Fibroblast of skin of right quadriceps (primary cell): Measurements from ENCODE around the gene ITPR2.
"Not testable (repeated sequence)": the region's sequence is repeated elsewhere in the genome, so short reads cannot be mapped to it uniquely, and the experiment has no call there.

ENCODE experiments used
- DNase-seq: peaks from one replicate; pipeline ENCODE4 v3.0.0-alpha.2; 2013

The ITPR2 gene

DNA sequence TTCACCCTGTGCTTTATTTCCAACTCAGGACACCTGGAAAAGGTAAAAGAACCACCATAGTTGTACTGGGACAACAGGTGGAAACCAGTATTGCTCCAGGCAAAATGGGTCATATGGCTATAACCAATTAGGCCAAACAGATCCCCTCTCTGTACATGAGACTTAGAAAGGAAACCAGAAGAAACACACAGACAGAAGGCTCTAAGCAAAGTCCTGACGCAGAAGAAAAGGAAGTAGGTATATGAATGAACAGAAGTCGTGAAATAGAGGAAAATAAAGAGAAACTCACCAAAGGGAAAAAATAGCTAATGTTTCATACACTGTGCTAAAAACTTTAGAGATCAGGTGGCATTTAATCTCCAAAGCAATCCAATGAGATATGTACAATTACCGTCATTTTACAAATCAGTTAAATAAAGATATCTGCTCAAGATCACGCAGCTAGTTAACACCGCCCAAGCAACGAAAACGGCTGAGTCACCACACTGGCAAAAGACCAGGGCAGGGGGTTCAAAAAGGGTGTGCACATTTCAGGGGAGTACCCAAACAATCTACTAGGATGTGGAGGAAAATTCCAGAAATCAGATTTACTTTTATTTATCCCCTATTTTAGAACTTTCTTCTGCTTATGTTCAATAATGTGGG lies 82.3 kb downstream of the ITPR2 start:
- DNase-seq: no peak

GRCh38 chr12:26749781-26750180 lies 83.2 kb downstream of the ITPR2 start:
- no peak for DNase-seq

DNA sequence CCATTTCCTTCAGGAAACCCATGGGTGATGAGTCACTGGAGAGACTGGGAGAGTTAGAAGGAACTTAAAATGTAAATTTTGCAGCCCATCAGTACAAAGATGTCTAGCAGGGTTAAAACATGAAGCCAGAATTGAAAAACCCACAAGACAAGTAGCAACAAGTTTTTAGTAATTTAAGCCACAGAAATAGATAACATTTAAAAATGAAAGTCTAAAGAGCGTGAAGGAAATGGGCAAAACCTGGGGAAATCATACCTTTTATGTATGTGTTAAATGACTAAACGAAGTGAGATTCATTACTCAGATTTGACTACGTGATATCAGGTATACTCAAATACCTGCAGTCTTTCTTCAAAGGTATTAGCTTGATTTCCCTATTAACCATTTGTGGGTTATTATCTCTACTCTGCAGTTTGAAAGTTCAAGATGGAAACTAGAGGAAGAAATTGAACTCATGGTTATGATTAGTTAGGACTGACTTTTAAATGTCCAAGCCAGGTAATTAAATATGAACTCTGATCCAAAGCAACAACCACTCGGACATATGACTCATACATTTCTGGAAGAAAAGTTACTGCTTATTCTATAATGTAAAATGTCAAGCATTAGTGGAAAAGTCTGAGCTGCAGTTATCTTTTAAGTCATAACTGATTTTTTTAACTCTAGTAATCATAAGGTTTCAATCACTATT lies 84.1 kb downstream of the ITPR2 start:
- DNase-seq: peak; percentile 74

- no peak for DNase-seq
These were observed 84.6 kb downstream of the ITPR2 start for GRCh38 chr12:26748412-26748740.

DNA sequence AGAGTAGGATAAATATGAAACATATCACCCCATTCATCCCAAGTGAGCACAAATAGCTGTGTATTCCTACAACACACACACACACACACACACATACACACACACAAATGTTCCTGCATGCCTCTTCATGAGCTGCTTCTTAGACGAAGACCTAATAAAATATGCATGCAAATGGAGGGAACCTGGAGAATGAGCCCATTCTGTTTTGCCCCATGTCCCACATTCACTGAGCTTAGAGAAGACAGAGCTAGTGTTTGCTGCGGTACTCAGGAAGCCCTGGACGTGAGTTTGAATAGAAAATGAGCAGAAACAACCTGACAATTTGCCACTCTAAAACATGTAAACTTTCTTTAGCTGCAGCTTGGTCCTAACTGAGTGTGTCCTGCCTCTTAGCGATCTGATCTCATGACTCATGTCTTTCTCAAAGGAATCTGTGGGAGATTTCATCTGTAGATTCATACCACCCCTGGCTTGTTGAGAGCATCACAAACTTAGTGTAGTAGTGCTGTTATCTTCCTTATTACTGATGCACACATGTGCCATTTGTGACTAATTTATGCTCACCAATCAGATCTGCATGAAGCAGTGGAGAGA lies 86.8 kb downstream of the ITPR2 start:
- peak; percentile 84 for DNase-seq

GRCh38 chr12:26744697-26745440 lies 88.1 kb downstream of the ITPR2 start:
- DNase-seq: peak; percentile 16

- no peak for DNase-seq
These were observed 88.9 kb downstream of the ITPR2 start for GRCh38 chr12:26744042-26744626.

DNA sequence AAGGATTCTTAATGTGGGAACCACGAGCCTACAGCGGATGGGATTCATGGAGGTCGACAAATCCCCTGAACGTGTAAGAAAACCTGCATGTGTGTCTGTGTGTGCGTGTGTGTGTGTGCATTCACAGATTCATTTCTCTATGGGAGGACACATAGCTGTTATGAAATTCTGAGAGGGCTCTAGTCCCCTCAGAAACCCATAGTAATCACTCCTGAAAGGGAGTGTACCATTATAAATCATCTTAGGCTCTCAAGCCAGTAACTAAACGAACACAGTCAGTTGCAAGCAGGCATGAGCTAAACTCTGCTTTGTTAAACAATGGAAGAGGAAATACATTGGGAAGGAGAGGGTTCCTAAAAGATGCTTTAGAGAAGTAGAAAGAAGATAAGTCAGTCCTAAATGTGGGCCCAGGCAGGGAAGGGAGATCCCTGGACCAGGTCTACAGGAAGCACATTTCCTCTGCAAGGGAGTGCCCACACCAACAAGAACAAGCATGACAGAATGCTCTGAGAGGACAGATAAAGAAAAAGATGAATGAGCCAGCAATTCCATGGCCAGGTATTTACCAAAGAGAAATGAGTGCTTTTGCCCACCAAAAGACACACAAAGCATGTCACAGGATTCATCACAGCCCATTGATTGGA lies 91.3 kb downstream of the ITPR2 start:
- DNase-seq: no peak

- DNase-seq: no peak
These were observed 92.0 kb downstream of the ITPR2 start for GRCh38 chr12:26740991-26741390.

DNA sequence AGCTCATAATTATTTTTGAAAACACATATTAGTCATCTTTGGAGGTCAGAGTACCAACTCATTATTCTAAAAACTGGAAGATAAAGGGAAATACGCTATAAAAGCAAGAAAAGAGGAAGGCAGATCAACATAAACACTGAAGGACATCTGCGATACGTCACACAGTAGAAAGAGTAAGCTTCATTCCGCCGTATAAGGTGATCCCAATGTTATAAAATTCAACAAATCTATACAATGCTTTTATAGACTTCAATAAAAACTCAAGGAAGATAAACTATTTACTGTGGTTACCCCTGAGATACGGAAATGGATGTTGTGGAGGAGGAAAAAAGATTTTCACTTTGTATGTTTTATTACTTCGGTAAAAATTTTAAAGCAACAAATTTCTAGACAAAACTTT lies 92.6 kb downstream of the ITPR2 start:
- no peak for DNase-seq

DNA sequence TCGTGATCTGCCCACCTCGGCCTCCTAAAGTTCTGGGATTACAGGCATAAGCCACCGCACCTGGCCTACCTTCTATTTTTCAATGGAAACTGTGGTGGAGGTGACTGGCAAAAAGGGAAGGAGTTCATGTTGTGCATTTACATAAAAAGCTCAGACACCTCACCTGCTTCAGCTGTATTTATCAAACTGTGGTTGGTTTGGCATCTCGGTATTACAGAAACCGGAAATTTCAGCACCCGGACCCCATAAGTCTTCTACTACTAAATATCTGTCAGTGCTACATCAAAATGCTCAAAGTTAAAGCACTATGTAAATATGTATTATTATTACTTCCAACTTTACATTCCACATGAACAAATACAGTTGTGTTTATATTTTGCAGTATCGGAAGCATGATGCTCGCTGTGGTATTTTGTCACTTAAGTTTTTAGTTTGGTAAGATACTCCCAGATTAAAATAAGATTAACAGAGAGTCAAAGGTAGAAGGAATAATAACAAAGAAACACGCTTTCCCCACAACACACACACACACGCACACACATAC lies 95.4 kb downstream of the ITPR2 start:
- no peak for DNase-seq

GRCh38 chr12:26736563-26737486 lies 96.2 kb downstream of the ITPR2 start:
- DNase-seq: peak; percentile 43

GRCh38 chr12:26735249-26735639 lies 97.8 kb downstream of the ITPR2 start:
- no peak for DNase-seq

DNA sequence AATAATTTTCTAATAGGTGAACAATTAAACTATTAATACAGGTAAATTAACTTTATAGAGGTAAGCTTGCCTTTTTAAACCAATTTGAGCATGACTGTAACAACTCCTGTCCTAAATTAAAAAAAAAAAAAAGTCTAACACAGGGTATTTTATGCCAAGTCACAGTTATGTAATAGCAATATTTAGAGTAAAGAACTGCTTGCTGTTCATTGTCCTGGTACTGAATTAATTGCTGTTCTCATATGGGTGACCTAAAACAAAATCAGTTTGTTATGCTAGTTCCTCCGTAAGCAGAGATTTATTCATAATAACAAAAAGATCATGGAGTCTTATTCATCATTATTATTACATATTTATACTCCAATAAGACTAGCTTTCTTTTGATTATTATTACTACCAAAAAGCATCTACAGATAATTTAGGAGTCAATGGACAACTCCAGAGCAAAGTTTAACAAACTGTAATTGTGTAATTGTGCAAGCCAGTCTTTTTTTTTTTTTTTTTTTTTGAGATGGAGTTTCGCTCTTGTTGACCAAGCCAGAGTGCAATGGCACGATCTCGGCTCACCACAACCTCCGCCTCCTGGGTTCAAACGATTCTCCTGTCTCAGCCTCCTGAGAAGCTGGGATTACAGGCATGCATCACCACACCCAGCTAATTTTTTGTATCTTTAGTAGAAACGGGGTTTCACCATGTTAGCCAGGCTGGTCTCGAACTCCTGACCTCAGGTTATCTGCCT lies 98.3 kb downstream of the ITPR2 start:
- DNase-seq: no peak

- DNase-seq: no peak
These were observed 100.7 kb downstream of the ITPR2 start for GRCh38 chr12:26732005-26732908.

DNA sequence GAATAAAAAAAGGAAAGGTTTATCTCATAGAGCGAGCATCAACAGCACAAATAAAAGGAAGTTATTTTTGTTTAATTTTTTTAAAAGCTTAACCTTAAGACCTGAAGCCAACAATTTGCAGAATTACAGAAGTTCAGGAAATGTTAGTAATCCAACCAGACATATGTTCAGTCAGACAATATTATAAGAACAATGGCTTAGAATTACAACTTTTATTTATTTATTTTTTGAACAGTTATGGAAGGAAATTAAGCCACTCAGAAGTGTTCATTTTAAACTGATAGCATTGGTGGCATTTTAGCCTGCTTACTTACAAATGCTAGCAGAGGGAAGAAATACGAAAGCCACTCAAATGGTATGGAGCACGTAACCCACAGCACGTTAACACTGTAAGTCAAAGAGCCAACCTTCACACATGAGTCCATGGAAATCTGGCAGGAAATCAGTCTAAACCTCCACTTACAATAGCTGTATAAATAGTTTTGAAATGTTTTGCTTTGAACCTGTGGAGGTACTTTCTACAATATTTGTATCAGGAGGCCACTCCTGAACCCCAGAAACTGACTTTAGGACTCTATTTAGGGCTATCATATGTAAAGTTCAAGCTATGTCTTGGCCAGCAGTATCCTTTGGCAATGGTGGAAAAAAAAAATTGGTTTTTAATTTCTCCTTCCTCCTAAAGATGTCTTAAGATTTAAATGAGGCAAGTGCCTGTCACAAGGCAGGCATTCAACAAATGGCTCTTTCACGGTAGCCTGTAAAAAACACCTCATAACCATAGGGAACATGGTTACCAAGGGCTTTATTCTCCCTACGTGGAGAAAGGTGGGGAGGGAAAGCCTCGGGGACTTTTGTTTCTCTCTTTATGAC lies 102.3 kb downstream of the ITPR2 start:
- no peak for DNase-seq

DNA sequence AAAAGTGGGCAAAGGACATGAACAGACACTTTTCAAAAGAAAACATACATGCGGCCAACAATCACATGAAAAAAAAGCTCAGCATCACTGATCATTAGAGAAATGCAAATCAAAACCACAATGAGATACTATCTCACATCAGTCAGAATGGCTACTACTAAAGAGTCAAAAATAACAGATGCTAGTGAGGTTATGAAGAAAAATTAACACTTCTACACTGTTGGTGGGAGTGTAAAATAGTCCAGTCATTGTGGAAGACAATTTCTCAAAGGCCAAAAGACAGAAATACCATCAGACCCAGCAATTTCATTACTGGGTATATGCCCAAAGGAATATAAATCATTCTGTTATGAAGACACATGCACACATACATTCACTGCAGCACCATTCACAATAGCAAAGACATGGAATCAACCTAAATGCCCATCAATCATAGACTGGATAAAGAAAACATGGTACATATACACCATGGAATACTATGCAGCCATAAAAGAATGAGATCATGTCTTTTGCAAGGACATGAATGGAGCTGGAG lies 103.8 kb downstream of the ITPR2 start:
- not testable (repeated sequence) for DNase-seq
